Right lung (tissue), 5 donors: ENCODE results near the gene ZIC1. TPM values are rescaled to one million over a fixed set of nuclear protein-coding genes. Genes with fewer than 3 reads are reported as not detected.

Source experiments
- DNase-seq, 2 donors: peaks; one replicate each; pipeline ENCODE4 v3.0.0-alpha.2; 2013
- polyA plus RNA-seq, 5 donors: library from polyadenylated mRNA; unstranded; fragments of 120-200 nt; gene quantifications; one replicate each; pipeline versions ENCODE4 v1.2.1 to v1.2.3, GENCODE V29; 2013; ENCODE audit warnings: inconsistent platforms in 1 of 5, low replicate concordance in 1 of 5; ENCODE audit not compliant: insufficient read length in 5 of 5, insufficient read depth in 1 of 5

The ZIC1 gene
- polyA plus RNA-seq, 5 donors: 0.28 to 0.87 TPM; not detected in 3

GRCh38 chr3:147408188-147409100 lies 721 bp upstream of the ZIC1 start:
- DNase-seq: no peak

- no peak for DNase-seq
Observed at GRCh38 chr3:147410116-147410525, 956 bp downstream of the ZIC1 start.

- no peak for DNase-seq
Observed at GRCh38 chr3:147410526-147411237, 1.5 kb downstream of the ZIC1 start.

GRCh38 chr3:147411238-147411814 lies 2.2 kb downstream of the ZIC1 start:
- no peak for DNase-seq

- DNase-seq: no peak
Observed at GRCh38 chr3:147411815-147412241, 2.7 kb downstream of the ZIC1 start.

GRCh38 chr3:147412261-147412916 lies 3.2 kb downstream of the ZIC1 start:
- no peak for DNase-seq

GRCh38 chr3:147412917-147413685 lies 3.9 kb downstream of the ZIC1 start:
- DNase-seq: no peak

GRCh38 chr3:147413686-147414389 lies 4.7 kb downstream of the ZIC1 start:
- no peak for DNase-seq

- DNase-seq: no peak
Observed at GRCh38 chr3:147414390-147415138, 5.4 kb downstream of the ZIC1 start.

- DNase-seq: no peak
Observed at GRCh38 chr3:147415286-147415685, 6.1 kb downstream of the ZIC1 start.

GRCh38 chr3:147415874-147416273 lies 6.7 kb downstream of the ZIC1 start:
- DNase-seq: no peak

GRCh38 chr3:147416931-147417330 lies 7.8 kb downstream of the ZIC1 start:
- DNase-seq: no peak

GRCh38 chr3:147417551-147418295 lies 8.6 kb downstream of the ZIC1 start:
- no peak for DNase-seq

- DNase-seq: no peak
Observed at GRCh38 chr3:147418371-147418781, 9.2 kb downstream of the ZIC1 start.

GRCh38 chr3:147418808-147419701 lies 9.9 kb downstream of the ZIC1 start:
- DNase-seq: no peak

GRCh38 chr3:147419781-147420224 lies 10.6 kb downstream of the ZIC1 start:
- no peak for DNase-seq

- DNase-seq: no peak
Observed at GRCh38 chr3:147420353-147421183, 11.4 kb downstream of the ZIC1 start.
